ENCODE results near the gene SMDT1. TPM values are rescaled to one million over a fixed set of nuclear protein-coding genes. Genes with fewer than 3 reads are reported as not detected.
"Not testable (repeated sequence)": the region's sequence is repeated elsewhere in the genome, so short reads cannot be mapped to it uniquely, and the experiment has no call there.

The SMDT1 gene
- total RNA-seq, 1 donor from 2014 or later, result 9.8 TPM

DNA sequence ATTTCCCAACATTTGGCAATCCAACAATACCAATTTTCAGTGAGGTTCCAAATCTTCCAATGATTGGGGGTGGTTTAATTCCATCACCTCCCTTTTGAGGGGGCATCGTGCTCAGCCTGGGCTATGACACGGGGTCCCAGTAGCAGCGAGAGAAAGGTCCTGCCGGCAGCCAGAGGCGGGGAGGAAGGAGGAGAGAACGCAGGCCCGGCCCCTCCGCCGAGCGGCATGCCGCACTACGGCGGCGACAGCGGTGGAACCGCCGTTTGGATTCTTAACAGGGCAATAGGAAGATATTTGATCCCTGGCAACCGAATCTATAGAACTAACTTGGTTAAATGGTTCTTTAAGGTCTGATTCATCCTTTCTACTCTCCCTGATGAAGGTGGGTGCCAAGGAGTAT is 29.3 kb downstream of the SMDT1 start:
- no peak for DNase-seq (ENCODE audit: low read depth)

DNA sequence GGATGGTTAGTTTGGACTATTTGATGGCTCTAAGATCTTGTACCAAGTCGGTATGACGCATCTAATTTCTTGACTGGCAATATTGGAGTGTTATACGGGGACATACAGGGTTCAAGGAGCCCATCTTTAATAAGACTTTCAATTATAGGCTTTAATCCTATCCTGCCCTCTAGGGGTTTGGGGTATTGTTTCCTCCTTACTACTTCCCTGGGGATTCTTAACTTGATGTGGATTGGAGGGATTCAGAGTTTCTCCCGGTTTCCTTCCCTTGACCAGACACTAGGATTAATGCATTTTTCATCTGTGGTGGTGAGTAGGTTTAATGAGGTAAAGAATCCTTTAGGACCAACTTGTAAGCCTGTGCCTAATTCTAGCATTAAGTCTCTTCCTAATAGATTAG is 32.3 kb downstream of the SMDT1 start:
- no peak for DNase-seq (ENCODE audit: low read depth)

DNA sequence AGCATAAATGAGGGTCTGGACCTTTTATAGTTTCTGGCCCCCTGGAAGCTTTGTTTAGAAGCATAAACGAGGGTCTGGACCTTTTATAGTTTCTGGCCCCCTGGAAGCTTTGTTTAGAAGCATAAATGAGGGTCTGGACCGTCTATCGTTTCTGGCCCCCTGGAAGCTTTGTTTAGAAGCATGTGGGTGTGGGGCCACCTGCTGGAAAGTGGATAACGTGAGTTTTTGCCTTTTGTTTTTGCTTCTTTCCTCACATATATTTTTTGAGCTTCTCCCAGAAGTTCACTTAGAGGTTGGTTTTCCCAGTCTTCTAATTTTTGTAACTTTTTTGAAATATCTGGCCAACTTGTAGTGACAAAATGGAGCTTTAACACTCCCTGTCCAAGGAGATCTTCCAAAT is 33.3 kb downstream of the SMDT1 start:
- DNase-seq (ENCODE audit: low read depth), result not testable (repeated sequence)

DNA sequence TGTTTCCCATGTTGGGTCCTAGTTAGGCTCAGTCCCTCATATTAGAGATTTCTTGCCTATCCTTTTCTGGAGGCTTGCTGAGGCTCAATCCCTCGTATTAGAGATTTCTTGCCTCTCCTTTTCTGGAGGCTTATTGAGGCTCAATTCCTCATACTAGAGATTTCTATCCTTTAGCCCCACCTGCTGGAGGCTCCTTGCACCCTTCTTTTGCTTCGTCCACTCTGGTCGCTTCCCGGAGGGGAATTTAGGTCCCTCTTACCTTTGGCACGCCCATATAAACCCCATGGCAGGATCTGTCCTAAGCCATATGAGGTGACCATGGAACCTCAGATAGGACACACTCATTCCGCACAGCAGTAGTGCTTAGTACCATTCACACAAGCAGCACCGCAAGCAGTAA is 35.2 kb downstream of the SMDT1 start:
- no peak for DNase-seq (ENCODE audit: low read depth)

DNA sequence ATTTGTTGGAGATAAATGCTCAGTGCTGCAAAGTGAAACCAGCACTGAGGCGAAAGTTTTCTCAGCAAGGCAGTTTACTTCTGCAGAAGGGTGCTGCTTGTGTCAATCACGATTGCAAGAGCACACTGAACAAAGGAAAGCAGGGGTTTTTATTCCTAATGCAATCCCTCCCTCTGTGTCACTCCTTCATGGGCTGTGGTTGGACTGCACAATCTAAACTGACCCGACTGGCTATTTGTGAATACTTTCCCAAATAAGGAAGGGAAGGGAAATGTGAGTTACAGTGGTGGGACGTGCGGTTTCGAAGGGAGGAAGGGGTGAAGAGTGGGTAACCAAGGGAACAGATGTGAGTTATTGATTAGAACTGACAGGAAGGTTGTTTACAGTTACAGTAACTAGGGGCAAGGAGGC is 35.9 kb downstream of the SMDT1 start:
- not testable (repeated sequence) for DNase-seq (ENCODE audit: low read depth)

DNA sequence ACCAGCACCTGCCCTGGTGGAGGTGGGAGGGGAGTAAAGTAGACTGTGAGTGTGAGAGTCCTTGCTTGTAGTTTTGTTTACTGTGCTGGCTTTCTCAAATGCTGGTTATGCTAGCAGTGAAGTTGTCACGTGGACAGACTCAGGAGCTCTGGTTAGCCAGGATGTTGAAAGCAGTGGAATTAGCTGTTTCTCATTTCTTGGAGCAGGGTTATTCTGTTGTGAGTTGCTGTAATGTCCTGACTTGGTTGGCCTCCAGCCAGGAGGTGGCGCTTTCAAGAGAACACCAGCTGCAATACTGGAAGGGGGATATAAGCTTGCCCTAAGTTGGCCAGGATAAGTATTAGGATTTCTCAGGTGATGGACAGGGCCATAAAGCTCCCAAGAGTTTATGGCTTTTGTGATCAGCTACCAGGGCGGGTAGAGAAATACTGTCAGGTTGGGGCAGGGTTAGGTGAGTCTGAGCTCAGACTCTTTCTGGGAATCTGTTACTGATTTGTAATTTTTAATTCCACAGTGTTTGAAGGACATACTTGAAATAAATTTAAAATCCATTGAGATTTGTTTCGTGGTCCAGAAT is 37.4 kb downstream of the SMDT1 start:
- peak; percentile 10 for DNase-seq (ENCODE audit: low read depth)

DNA sequence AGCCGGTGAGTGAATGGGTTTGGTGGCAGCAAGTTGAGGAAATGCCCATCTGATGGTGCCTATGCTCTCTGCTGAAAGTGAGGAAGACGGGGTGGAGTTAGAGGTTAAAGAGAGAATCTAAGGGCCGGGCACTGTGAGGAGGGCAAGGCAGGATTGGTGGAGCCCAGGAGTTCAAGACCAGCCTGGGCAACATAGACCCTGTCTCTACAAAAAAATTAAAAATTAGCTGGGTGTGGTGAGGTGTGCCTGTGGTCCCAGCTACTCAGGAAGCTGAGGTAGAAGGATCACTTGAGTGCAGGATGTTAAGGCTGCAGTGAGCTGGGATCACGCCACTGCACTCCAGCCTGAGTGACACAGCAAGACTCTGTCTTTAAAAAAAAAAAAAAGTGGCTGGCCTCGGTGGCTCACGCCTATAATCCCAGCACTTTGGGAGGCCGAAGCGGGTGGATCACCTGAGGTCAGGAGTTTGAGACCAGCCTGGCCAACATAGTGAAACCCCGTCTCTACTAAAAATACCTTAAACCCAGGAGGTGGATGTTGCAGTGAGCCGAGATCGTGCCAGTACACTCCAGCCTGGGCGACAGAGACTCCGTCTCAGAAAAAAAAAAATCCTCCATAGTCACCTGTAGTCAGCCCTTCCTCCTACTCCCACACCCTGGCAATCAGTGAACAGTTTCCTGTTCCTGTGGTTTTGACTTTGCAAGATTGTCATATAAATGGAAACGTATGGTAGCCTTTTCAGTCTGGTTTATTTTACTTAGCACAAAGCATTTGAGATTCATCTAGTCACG is 40.9 kb downstream of the SMDT1 start:
- DNase-seq (ENCODE audit: low read depth), result not testable (repeated sequence)

DNA sequence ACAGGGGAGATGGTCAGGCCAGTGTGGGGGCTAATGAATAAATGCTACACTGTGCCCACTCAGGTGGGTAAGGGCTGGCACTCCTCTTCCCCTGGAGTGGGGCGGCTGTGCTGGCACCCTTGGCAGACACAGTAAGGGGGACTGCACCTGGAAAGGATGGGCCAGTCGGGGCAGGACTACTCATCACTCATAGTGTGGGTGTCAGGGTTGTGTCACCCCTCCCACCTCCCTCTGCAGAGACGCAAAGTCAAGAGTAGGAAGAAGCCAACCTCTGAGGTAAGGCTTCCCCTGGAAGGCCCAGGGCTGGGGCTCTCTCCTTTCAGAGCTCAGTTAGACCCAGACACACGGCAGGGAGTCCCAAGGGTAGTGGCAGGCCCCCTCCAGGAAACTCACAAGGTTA is 44.0 kb downstream of the SMDT1 start:
- not testable (repeated sequence) for DNase-seq (ENCODE audit: low read depth)

DNA sequence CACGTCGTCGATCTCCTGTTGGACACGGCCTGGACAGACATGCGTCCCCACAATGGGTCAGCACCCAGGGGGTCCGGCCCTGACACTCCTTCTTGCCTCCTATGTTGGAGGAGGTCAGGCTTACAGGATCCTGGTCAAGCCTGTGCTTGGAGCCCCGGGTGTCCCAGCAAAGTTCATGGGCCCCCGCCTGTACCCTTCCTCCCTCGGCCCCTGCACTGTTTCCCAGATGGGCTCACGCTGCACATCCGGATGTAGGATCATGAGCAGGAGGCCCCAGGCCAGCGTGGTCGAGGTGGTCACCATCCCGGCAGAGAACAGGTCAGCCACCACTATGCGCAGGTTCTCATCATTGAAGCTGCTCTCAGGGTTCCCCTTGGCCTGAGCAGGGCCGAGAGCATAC is 48.1 kb downstream of the SMDT1 start:
- DNase-seq (ENCODE audit: low read depth), result no peak

DNA sequence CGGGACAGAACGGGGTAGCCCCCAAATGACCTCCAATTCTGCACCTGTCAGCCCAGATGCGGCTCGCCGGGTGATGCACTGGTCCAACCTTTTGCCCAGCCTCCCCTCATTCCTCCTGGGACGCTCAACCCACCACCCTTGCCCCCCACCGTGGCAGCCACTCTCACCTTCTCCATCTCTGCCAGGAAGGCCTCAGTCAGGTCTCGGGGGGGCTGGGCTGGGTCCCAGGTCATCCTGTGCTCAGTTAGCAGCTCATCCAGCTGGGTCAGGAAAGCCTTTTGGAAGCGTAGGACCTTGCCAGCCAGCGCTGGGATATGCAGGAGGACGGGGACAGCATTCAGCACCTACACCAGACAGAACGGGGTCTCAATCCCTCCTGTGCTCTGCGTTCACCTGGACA is 48.5 kb downstream of the SMDT1 start:
- DNase-seq (ENCODE audit: low read depth), result not testable (repeated sequence)

DNA sequence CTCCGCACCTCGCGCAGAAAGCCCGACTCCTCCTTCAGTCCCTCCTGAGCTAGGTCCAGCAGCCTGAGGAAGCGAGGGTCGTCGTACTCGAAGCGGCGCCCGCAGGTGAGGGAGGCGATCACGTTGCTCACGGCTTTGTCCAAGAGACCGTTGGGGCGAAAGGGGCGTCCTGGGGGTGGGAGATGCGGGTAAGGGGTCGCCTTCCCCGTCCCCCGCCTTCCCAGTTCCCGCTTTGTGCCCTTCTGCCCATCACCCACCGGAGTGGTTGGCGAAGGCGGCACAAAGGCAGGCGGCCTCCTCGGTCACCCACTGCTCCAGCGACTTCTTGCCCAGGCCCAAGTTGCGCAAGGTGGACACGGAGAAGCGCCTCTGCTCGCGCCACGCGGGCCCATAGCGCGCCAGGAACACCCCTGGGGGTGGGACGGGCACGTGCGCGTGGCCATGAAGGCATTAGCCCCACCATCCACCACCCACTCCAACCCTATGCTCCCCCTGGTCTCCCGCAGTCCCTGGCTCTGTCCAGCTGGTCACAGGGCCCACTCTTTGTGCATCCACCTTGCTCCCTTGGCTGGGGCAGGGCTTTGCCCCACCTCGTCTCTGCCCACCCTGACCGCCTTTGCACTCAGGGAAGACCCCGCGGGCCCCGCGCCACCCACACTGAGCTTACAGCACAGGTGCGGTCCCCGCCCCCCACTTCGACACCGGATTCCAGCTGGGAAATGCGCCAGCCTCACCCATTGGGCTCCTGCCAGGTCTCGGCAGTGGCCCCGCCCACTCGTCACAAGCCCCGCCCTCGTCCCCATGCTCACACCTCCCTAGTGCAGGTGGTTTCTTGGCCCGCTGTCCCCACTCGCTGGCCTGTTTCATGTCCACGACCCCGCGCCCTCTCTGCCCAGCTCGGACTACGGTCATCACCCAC is 49.5 kb downstream of the SMDT1 start:
- DNase-seq (ENCODE audit: low read depth), result not testable (repeated sequence)

DNA sequence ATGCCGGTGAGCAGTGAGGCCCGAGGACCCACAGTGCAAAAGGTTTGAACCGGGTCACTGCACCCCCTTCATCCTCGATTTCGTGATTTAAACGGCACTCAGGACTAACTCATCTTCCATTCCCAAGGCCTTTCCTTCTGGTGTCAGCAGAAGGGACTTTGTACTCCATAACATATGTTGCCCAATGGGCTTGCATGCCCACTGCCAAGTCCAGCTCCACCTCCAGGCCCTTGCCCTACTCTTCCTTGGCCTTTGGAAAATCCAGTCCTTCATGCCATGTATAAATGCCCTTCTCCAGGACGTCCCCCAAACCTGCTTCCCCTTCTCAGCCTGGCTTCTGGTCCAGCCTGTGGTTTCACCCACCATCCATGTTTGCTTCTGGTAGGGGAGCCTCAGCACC is 50.7 kb downstream of the SMDT1 start:
- not testable (repeated sequence) for DNase-seq (ENCODE audit: low read depth)

DNA sequence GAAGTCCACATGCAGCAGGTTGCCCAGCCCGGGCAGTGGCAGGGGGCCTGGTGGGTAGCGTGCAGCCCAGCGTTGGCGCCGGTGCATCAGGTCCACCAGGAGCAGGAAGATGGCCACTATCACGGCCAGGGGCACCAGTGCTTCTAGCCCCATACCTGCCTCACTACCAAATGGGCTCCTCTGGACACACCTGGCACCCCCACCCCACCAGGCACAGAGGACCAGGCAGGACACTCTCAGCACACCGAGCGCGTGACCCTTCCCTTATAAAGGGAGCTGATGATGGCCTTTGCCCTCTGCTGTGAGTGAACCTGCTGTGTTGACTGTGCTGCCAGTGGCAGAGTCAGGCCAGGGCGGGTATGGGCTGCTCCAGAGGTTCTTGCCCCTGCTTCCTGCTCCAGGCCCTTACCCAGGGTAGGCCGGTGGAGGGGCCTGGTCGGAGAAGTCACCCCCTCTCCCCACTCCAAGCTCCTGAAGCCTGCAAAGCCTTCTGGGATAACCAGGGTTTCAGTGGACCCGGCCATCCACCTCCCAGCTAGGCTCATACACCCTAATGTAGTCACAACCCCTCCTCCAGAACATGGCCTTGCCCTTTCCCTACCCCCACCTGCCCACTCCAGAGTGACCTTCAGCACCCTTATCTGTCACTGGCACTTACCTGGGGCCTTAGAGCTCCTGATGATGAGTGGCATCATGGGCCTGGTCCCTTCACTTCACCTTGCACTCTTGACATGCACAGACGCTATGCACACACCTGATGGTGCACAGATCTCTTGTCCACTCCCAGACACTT is 51.3 kb downstream of the SMDT1 start, which contains the start of gene CYP2D6:
TSS of gene CYP2D6 (minus strand) at position 172 of the 793 bp plus-strand sequence. CDS start at position 153, 19 bp downstream.
- DNase-seq (ENCODE audit: low read depth), result not testable (repeated sequence)

DNA sequence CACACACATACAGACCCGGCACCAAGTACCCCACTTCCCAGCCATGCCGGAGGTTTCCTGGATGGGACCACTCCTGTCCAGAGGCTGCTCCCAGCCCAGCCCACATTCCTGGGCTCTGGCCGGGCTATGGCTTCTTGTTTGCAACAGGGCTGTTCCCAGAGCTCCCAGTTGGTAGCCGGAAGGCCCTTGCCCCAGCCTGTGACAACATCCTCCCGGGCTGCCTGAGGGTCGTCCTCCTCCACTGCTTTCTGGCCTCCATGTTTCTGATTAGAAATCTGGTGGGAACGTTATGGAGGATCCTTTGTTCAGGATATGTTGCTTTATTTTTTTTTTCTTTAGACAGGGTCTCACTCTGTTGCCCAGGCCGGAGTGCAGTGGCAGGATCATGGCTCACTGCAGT is 52.1 kb downstream of the SMDT1 start:
- DNase-seq (ENCODE audit: low read depth), result no peak

DNA sequence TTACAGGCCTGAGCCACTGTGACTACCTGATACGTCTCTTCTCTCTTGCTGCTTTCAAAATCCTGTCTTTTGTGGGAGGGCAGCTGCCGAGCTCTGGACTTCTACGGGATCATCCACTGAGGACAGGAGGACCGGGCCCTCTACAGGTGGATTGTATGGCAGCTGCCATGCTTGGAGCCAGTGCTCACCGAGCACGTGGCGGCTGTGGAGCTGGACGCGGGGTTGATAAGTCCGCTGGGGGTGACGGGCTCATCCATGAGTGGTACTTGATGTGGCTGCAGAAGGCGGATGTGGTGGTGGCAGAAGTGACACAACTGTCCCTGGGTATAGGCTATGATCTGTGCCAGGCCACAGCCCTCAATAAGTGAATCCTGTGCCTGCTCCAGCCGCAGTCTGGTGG is 53.0 kb downstream of the SMDT1 start:
- no peak for DNase-seq (ENCODE audit: low read depth)

Other genes with a start within 250 kb of the SMDT1 start
- gene SREBF2, start 246.6 kb upstream of the SMDT1 start, total RNA-seq, result 120 and 152 TPM in 2 replicates
- 0.27 TPM in 1 of 2 replicates, not detected in the other for gene SHISA8, start 164.6 kb upstream of the SMDT1 start, total RNA-seq
- 0.10 and 0.53 TPM in 2 replicates for gene TNFRSF13C, start 152.9 kb upstream of the SMDT1 start, total RNA-seq
- gene CENPM, start 132.5 kb upstream of the SMDT1 start, total RNA-seq, result 0.64 and 0.88 TPM in 2 replicates
- gene SEPTIN3, start 110.3 kb upstream of the SMDT1 start, total RNA-seq, result not detected in 2 replicates
- gene WBP2NL, start 80.9 kb upstream of the SMDT1 start, total RNA-seq, result not detected in 2 replicates
- gene NAGA, start 8.9 kb upstream of the SMDT1 start, total RNA-seq, result 16.8 and 19.7 TPM in 2 replicates
- gene PHETA2, start 5.5 kb upstream of the SMDT1 start, total RNA-seq, result 10.2 and 18.6 TPM in 2 replicates
- gene NDUFA6, start 11.1 kb downstream of the SMDT1 start, total RNA-seq, result 80.0 and 86.0 TPM in 2 replicates
- not detected in 2 replicates for gene CYP2D6, start 51.1 kb downstream of the SMDT1 start, total RNA-seq
- gene TCF20, start 191.0 kb downstream of the SMDT1 start, total RNA-seq, result 10.9 and 11.5 TPM in 2 replicates

Data from myocyte (in vitro differentiated cells).